ENCODE data around the gene ZNF217.
A peak's percentile ranks its signal among the peaks of the same experiment; 100 is the strongest.
"Not testable (repeated sequence)": the region's sequence is repeated elsewhere in the genome, so short reads cannot be mapped to it uniquely, and the experiment has no call there.

ZNF217 gene

GRCh38 chr20:53595742-53596141 lies 2.1 kb upstream of the ZNF217 start:
- H3F3A ChIP-seq (ENCODE audit: low read depth); H3K9me3 ChIP-seq (ENCODE audit: insufficient read depth, low read depth, low read length); H3K9me2 ChIP-seq (replicated peaks; ENCODE audit: low read depth, low read length); H2AFZ ChIP-seq (ENCODE audit: low read length); H3K36me3 ChIP-seq (ENCODE audit: insufficient read depth, low read length); H4K20me1 ChIP-seq (ENCODE audit: insufficient read depth, low read length, poor library complexity, severe bottlenecking); H3K4me3 ChIP-seq (ENCODE audit: low read length, poor library complexity, severe bottlenecking); H3K27me3 ChIP-seq (ENCODE audit: insufficient read depth, low read length, poor library complexity, severe bottlenecking): not testable (repeated sequence)
- H3K4me2 ChIP-seq (ENCODE audit: low read depth, low read length, poor library complexity, severe bottlenecking) = peak overlapping the region; percentile 25
- peaks cover 29% of the 10 kb centered on the region for H3K4me1 ChIP-seq (ENCODE audit: insufficient read depth, low read length, poor library complexity, severe bottlenecking)
- peaks cover 43% of the 10 kb centered on the region for H3K79me2 ChIP-seq (ENCODE audit: insufficient read depth, low read length)
- H3K9ac ChIP-seq (ENCODE audit: low read depth, low read length, poor library complexity, severe bottlenecking) = peak overlapping the region; percentile 84

GRCh38 chr20:53595018-53595378 lies 1.4 kb upstream of the ZNF217 start:
- Histone ChIP-seq H3K79me2 (ENCODE audit: insufficient read depth, low read length) (peaks cover 44% of the 10 kb centered on the region), H3K4me2 (ENCODE audit: low read depth, low read length, poor library complexity, severe bottlenecking) (peak overlapping the region; percentile 81), H2AFZ (ENCODE audit: low read length) (peak overlapping the region; percentile 74; the same call in 1 of the 2 replicates), H3K36me3 (ENCODE audit: insufficient read depth, low read length) (no peaks in the 10 kb centered on the region), H3K27me3 (ENCODE audit: insufficient read depth, low read length, poor library complexity, severe bottlenecking) (peaks cover 7% of the 10 kb centered on the region), H3K9me3 (ENCODE audit: insufficient read depth, low read depth, low read length) (no peaks in the 10 kb centered on the region), H4K20me1 (ENCODE audit: insufficient read depth, low read length, poor library complexity, severe bottlenecking) (peaks cover 1% of the 10 kb centered on the region), H3K4me1 (ENCODE audit: insufficient read depth, low read length, poor library complexity, severe bottlenecking) (peaks cover 30% of the 10 kb centered on the region), H3F3A (ENCODE audit: low read depth) (peaks cover 3% of the 10 kb centered on the region; the same call in 1 of the 2 replicates), H3K9ac (ENCODE audit: low read depth, low read length, poor library complexity, severe bottlenecking) (peak overlapping the region; percentile 84), H3K4me3 (ENCODE audit: low read length, poor library complexity, severe bottlenecking) (peak overlapping the region; percentile 81), H3K9me2 (replicated peaks; ENCODE audit: low read depth, low read length) (no peaks in the 10 kb centered on the region)
- TF ChIP-seq CTCF (conservative IDR thresholded peaks at IDR 0.05; ENCODE audit: low read length) = no peak
- TF ChIP-seq EZH2phosphoT487 (IDR thresholded peaks at IDR 0.05; ENCODE audit: borderline replicate concordance) = no peak

GRCh38 chr20:53594068-53595017 lies 704 bp upstream of the ZNF217 start:
- H4K20me1 ChIP-seq (ENCODE audit: insufficient read depth, low read length, poor library complexity, severe bottlenecking) = peaks cover 5% of the 10 kb centered on the region
- peak; percentile 37 for TF ChIP-seq CTCF (conservative IDR thresholded peaks at IDR 0.05; ENCODE audit: low read length)
- TF ChIP-seq EZH2phosphoT487 (IDR thresholded peaks at IDR 0.05; ENCODE audit: borderline replicate concordance) = no peak
- peak overlapping the region; percentile 97 for H3K4me3 ChIP-seq (ENCODE audit: low read length, poor library complexity, severe bottlenecking)
- H3K79me2 ChIP-seq (ENCODE audit: insufficient read depth, low read length) = peaks cover 50% of the 10 kb centered on the region
- peaks cover 7% of the 10 kb centered on the region for H3K27me3 ChIP-seq (ENCODE audit: insufficient read depth, low read length, poor library complexity, severe bottlenecking)
- H3K9ac ChIP-seq (ENCODE audit: low read depth, low read length, poor library complexity, severe bottlenecking) = peak overlapping the region; percentile 99
- peak overlapping the region; percentile 81 for H3K4me2 ChIP-seq (ENCODE audit: low read depth, low read length, poor library complexity, severe bottlenecking)
- H3K4me1 ChIP-seq (ENCODE audit: insufficient read depth, low read length, poor library complexity, severe bottlenecking) = peaks cover 31% of the 10 kb centered on the region
- H3F3A ChIP-seq (ENCODE audit: low read depth) = peaks cover 3% of the 10 kb centered on the region; the same call in 1 of the 2 replicates
- H2AFZ ChIP-seq (ENCODE audit: low read length) = peak overlapping the region; percentile 74
- no peaks in the 10 kb centered on the region for H3K36me3 ChIP-seq (ENCODE audit: insufficient read depth, low read length)
- H3K9me3 ChIP-seq (ENCODE audit: insufficient read depth, low read depth, low read length) = no peaks in the 10 kb centered on the region
- no peaks in the 10 kb centered on the region for H3K9me2 ChIP-seq (replicated peaks; ENCODE audit: low read depth, low read length)

Measured in Loucy (cell line).